ENCODE results near the gene MPHOSPH8.

- TF ChIP-seq ZNF138 (CRISPR knock-in tag; conservative IDR thresholded peaks at IDR 0.05) (no peak), ZNF416 (CRISPR knock-in tag; IDR thresholded peaks at IDR 0.05) (no peak), NFYB (CRISPR knock-in tag; conservative IDR thresholded peaks at IDR 0.05; ENCODE audit: low read depth) (no peak), ETV6 (CRISPR knock-in tag; IDR thresholded peaks at IDR 0.05) (no peak), IRF1 (CRISPR knock-in tag; IDR thresholded peaks at IDR 0.05) (no peak), CTCF (IDR thresholded peaks at IDR 0.05) (no peak), MAX (CRISPR knock-in tag; IDR thresholded peaks at IDR 0.05) (no peak), USF2 (CRISPR knock-in tag; IDR thresholded peaks at IDR 0.05) (no peak), ZNF423 (CRISPR knock-in tag; IDR thresholded peaks at IDR 0.05) (no peak), GTF2I (CRISPR knock-in tag; conservative IDR thresholded peaks at IDR 0.05) (no peak)
- TF ChIP-seq, protein P1, sequence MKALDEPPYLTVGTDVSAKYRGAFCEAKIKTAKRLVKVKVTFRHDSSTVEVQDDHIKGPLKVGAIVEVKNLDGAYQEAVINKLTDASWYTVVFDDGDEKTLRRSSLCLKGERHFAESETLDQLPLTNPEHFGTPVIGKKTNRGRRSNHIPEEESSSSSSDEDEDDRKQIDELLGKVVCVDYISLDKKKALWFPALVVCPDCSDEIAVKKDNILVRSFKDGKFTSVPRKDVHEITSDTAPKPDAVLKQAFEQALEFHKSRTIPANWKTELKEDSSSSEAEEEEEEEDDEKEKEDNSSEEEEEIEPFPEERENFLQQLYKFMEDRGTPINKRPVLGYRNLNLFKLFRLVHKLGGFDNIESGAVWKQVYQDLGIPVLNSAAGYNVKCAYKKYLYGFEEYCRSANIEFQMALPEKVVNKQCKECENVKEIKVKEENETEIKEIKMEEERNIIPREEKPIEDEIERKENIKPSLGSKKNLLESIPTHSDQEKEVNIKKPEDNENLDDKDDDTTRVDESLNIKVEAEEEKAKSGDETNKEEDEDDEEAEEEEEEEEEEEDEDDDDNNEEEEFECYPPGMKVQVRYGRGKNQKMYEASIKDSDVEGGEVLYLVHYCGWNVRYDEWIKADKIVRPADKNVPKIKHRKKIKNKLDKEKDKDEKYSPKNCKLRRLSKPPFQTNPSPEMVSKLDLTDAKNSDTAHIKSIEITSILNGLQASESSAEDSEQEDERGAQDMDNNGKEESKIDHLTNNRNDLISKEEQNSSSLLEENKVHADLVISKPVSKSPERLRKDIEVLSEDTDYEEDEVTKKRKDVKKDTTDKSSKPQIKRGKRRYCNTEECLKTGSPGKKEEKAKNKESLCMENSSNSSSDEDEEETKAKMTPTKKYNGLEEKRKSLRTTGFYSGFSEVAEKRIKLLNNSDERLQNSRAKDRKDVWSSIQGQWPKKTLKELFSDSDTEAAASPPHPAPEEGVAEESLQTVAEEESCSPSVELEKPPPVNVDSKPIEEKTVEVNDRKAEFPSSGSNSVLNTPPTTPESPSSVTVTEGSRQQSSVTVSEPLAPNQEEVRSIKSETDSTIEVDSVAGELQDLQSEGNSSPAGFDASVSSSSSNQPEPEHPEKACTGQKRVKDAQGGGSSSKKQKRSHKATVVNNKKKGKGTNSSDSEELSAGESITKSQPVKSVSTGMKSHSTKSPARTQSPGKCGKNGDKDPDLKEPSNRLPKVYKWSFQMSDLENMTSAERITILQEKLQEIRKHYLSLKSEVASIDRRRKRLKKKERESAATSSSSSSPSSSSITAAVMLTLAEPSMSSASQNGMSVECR (CRISPR knock-in tag; IDR thresholded peaks at IDR 0.05; ENCODE audit: borderline replicate concordance): no peak
These were observed 27.3 kb upstream of the MPHOSPH8 start for GRCh38 chr13:19606152-19606551.
